Measurements from ENCODE around the gene VAMP2.
"Not testable (repeated sequence)": the region's sequence is repeated elsewhere in the genome, so short reads cannot be mapped to it uniquely, and the experiment has no call there.

VAMP2 gene

GRCh38 chr17:8176197-8176940 is 13.6 kb upstream of the VAMP2 start, which contains the start of gene TMEM107:
Gene TMEM107 (minus strand): TSS chr17:8176380. CDS start chr17:8176286, 94 bp downstream.
- DNase-seq: peak; percentile 89 to 97 (median 94)

- peak; percentile 40 to 72 (median 54) for DNase-seq
Observed at GRCh38 chr17:8175795-8176196, 13.0 kb upstream of the VAMP2 start.

GRCh38 chr17:8173871-8174322 is 11.1 kb upstream of the VAMP2 start:
- DNase-seq: no peak

- peak; percentile 91 to 98 (median 94) for DNase-seq
Observed at GRCh38 chr17:8173056-8173870, 10.5 kb upstream of the VAMP2 start.

GRCh38 chr17:8170186-8170585 is 7.4 kb upstream of the VAMP2 start:
- DNase-seq: not testable (repeated sequence)

- DNase-seq: no peak
Observed at GRCh38 chr17:8167526-8167925, 4.8 kb upstream of the VAMP2 start.

- DNase-seq: no peak
Observed at GRCh38 chr17:8166731-8167130, 4.0 kb upstream of the VAMP2 start.

- no peak for DNase-seq
Observed at GRCh38 chr17:8164815-8165131, 2.0 kb upstream of the VAMP2 start.

- peak; percentile 87 to 94 (median 91) for DNase-seq
Observed at GRCh38 chr17:8163978-8164814, 1.4 kb upstream of the VAMP2 start.

GRCh38 chr17:8162997-8163977 is 539 bp upstream of the VAMP2 start:
- no peak for DNase-seq

- DNase-seq: no peak
Observed at GRCh38 chr17:8161289-8162232, 1.2 kb downstream of the VAMP2 start.

GRCh38 chr17:8160741-8161221 is 2.0 kb downstream of the VAMP2 start:
- DNase-seq: no peak

- DNase-seq: no peak
Observed at GRCh38 chr17:8160224-8160577, 2.5 kb downstream of the VAMP2 start.

- no peak for DNase-seq
Observed at GRCh38 chr17:8159459-8160223, 3.1 kb downstream of the VAMP2 start.

GRCh38 chr17:8159032-8159400 is 3.7 kb downstream of the VAMP2 start:
- no peak for DNase-seq

GRCh38 chr17:8158267-8159031 is 4.3 kb downstream of the VAMP2 start:
- peak; percentile 96 to 99 (median 96) for DNase-seq

- DNase-seq: peak; percentile 100
Observed at GRCh38 chr17:8156246-8156992, 6.3 kb downstream of the VAMP2 start.

GRCh38 chr17:8155996-8156245 is 6.8 kb downstream of the VAMP2 start:
- peak in 1 of 4 experiments; percentile 46 for DNase-seq

Data from suppressor macrophage (primary cell).